Stimulated activated CD4-positive, alpha-beta T cell treated with anti-CD3 and anti-CD28 coated beads, Interleukin-2, amount 100 ng/mL, for 48 hours (primary cell): ENCODE measurements around the gene IRF1.

ENCODE experiments used
- DNase-seq, 2 donors: peaks; one replicate each; pipeline ENCODE4 v3.0.0-alpha.2; 2020

Gene IRF1

GRCh38 chr5:132473019-132473531 is 17.5 kb downstream of the IRF1 start:
- DNase-seq = no peak

- DNase-seq = no peak
These were observed 18.1 kb downstream of the IRF1 start for GRCh38 chr5:132472431-132472830.

GRCh38 chr5:132471944-132472343 is 18.6 kb downstream of the IRF1 start:
- DNase-seq = no peak

GRCh38 chr5:132471151-132471907 is 19.2 kb downstream of the IRF1 start:
- DNase-seq = no peak

GRCh38 chr5:132470596-132470995 is 20.0 kb downstream of the IRF1 start:
- no peak for DNase-seq

GRCh38 chr5:132470010-132470392 is 20.6 kb downstream of the IRF1 start:
- DNase-seq = no peak

- DNase-seq = no peak
These were observed 21.1 kb downstream of the IRF1 start for GRCh38 chr5:132469380-132470009.

GRCh38 chr5:132468656-132469379 is 21.8 kb downstream of the IRF1 start:
- no peak for DNase-seq

GRCh38 chr5:132467287-132467984 is 23.1 kb downstream of the IRF1 start:
- DNase-seq = no peak

GRCh38 chr5:132466433-132467286 is 23.9 kb downstream of the IRF1 start:
- peak in 1 of 2 donors; percentile 56 for DNase-seq

GRCh38 chr5:132465059-132465707 is 25.4 kb downstream of the IRF1 start:
- DNase-seq = no peak

GRCh38 chr5:132464156-132464939 is 26.2 kb downstream of the IRF1 start:
- DNase-seq = no peak

GRCh38 chr5:132463811-132464155 is 26.8 kb downstream of the IRF1 start:
- no peak for DNase-seq

- no peak for DNase-seq
These were observed 27.5 kb downstream of the IRF1 start for GRCh38 chr5:132462856-132463745.

- DNase-seq = no peak
These were observed 28.2 kb downstream of the IRF1 start for GRCh38 chr5:132462333-132462732.

GRCh38 chr5:132461569-132462070 is 29.0 kb downstream of the IRF1 start:
- no peak for DNase-seq

- no peak for DNase-seq
These were observed 29.6 kb downstream of the IRF1 start for GRCh38 chr5:132460846-132461568.

GRCh38 chr5:132459983-132460838 is 30.4 kb downstream of the IRF1 start:
- no peak for DNase-seq
